ENCODE results near the gene SRGAP1. TPM values are rescaled to one million over a fixed set of nuclear protein-coding genes. Genes with fewer than 3 reads are reported as not detected.

The SRGAP1 gene
- total RNA-seq (2012; rRNA removed) (10.0 and 14.4 TPM in 2 replicates), polyA plus RNA-seq (2012; rRNA removed) (10.2 and 11.0 TPM in 2 replicates), Bru-seq, nascent RNA (percentile 97 among the genes with signal in this experiment), BruChase-seq, experiment 1, labeled RNA remaining after a 6-hour chase (percentile 89 among the genes with signal in this experiment), BruChase-seq, experiment 2, labeled RNA remaining after a 2-hour chase (percentile 93 among the genes with signal in this experiment)
- polyA plus RNA-seq (2012; cell fraction: cytosol; rRNA removed) = 3.7 and 5.3 TPM in 2 replicates
- polyA plus RNA-seq (2012; cell fraction: nucleus; rRNA removed; ENCODE audit: low replicate concordance) = 29.1 and 33.8 TPM in 2 replicates
- long read RNA-seq, full-length matches to known transcripts = 4 of 65 reads
- long read RNA-seq, partial matches to known transcripts = 39 of 65 reads
- long read RNA-seq, other reads (novel, unspliced or antisense) = 22 of 65 reads

- Histone ChIP-seq H3K18ac (ENCODE audit: low read depth, low read length) (peak within 1 kb of the TSS; percentile 100), H3K4ac (ENCODE audit: low read depth, low read length) (peak within 1 kb of the TSS; percentile 85), H3K9ac (ENCODE audit: low read depth, low read length) (peak within 1 kb of the TSS; percentile 100), H3K23ac (ENCODE audit: low read depth, low read length) (peak within 1 kb of the TSS; percentile 92), H3K27ac (ENCODE audit: insufficient read depth, low read length) (peak within 1 kb of the TSS; percentile 99), H4K8ac (ENCODE audit: low read depth in 2 of 2, low read length in 2 of 2) (peak within 1 kb of the TSS; percentile 81 to 92), H3K79me1 (ENCODE audit: low read depth in 1 of 2, low read length in 2 of 2) (peaks cover 0 to 15% of the 10 kb centered on the region in 2 experiments; a peak in 2 of 4 replicates), H4K91ac (ENCODE audit: insufficient read depth, low read depth, low read length) (peak within 1 kb of the TSS; percentile 98), H3K27me3 (ENCODE audit: control insufficient read depth, insufficient read depth, low read length) (no peaks in the 10 kb centered on the region), H2BK5ac (ENCODE audit: low read depth, low read length, poor library complexity, severe bottlenecking) (peak within 1 kb of the TSS; percentile 96), H3K4me3 (ENCODE audit: insufficient read depth, low read depth, low read length) (peak within 1 kb of the TSS; percentile 99), H3K14ac (replicated peaks; ENCODE audit: low read depth, low read length) (peak within 1 kb of the TSS; percentile 97), H2AK9ac (replicated peaks; ENCODE audit: low read depth, low read length, poor library complexity) (peak within 1 kb of the TSS; percentile 92), H3K4me2 (ENCODE audit: low read depth, low read length) (peak within 1 kb of the TSS; percentile 74), H3K9me3 (ENCODE audit: control insufficient read depth, insufficient read depth, low read length) (no peaks in the 10 kb centered on the region), H4K5ac (ENCODE audit: low read depth, low read length) (peak within 1 kb of the TSS; percentile 98), H3K56ac (ENCODE audit: extremely low read depth, insufficient read depth, low read length) (peak within 1 kb of the TSS; percentile 100), H2AFZ (replicated peaks; ENCODE audit: low read length, poor library complexity) (peak within 1 kb of the TSS; percentile 96), H2AK5ac (ENCODE audit: low read depth, low read length) (peak within 1 kb of the TSS; percentile 89), H3K36me3 (ENCODE audit: control insufficient read depth, insufficient read depth, low read length) (peaks cover 3% of the 10 kb centered on the region; the same call in 1 of the 2 replicates), H2BK15ac (ENCODE audit: low read depth, low read length) (peak within 1 kb of the TSS; percentile 78), H3K4me1 (ENCODE audit: control insufficient read depth, insufficient read depth, low read length) (peaks cover 7% of the 10 kb centered on the region), H4K20me1 (ENCODE audit: insufficient read depth, low read length) (peaks cover 24% of the 10 kb centered on the region), H3K9me1 (ENCODE audit: insufficient read depth, low read length) (peaks cover 11% of the 10 kb centered on the region), H2BK20ac (ENCODE audit: low read depth, low read length) (peak within 1 kb of the TSS; percentile 81), H2BK120ac (ENCODE audit: low read depth, low read length) (peak within 1 kb of the TSS; percentile 85)
- peak; percentile 73 for DNase-seq
- TF ChIP-seq MXI1 (IDR thresholded peaks at IDR 0.05; ENCODE audit: borderline replicate concordance, low read depth, low read length) (no peak), MAZ (IDR thresholded peaks at IDR 0.05; ENCODE audit: borderline replicate concordance, low read depth, low read length) (peak; percentile 35; the same call in 1 of the 2 replicates), SMC3 (IDR thresholded peaks at IDR 0.05; ENCODE audit: low read depth, low read length) (peak; percentile 36), RFX5 (IDR thresholded peaks at IDR 0.05; ENCODE audit: low read depth, low read length) (no peak), RAD21 (IDR thresholded peaks at IDR 0.05; ENCODE audit: low read length) (peak; percentile 37; the same call in 1 of the 2 replicates), CEBPB (IDR thresholded peaks at IDR 0.05; ENCODE audit: low read depth, low read length) (no peak), POLR2A (IDR thresholded peaks at IDR 0.05; ENCODE audit: low read depth, low read length) (peak; percentile 10; the same call in 1 of the 2 replicates), FOS (IDR thresholded peaks at IDR 0.05; ENCODE audit: low read depth, low read length) (no peak)
- TF ChIP-seq, protein P1, sequence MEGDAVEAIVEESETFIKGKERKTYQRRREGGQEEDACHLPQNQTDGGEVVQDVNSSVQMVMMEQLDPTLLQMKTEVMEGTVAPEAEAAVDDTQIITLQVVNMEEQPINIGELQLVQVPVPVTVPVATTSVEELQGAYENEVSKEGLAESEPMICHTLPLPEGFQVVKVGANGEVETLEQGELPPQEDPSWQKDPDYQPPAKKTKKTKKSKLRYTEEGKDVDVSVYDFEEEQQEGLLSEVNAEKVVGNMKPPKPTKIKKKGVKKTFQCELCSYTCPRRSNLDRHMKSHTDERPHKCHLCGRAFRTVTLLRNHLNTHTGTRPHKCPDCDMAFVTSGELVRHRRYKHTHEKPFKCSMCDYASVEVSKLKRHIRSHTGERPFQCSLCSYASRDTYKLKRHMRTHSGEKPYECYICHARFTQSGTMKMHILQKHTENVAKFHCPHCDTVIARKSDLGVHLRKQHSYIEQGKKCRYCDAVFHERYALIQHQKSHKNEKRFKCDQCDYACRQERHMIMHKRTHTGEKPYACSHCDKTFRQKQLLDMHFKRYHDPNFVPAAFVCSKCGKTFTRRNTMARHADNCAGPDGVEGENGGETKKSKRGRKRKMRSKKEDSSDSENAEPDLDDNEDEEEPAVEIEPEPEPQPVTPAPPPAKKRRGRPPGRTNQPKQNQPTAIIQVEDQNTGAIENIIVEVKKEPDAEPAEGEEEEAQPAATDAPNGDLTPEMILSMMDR (conservative IDR thresholded peaks at IDR 0.05; ENCODE audit: low read depth, low read length) = 0 out of 2 replicates have a peak, but pooled peaks have one; percentile 15
- POLR2A ChIA-PET (ENCODE audit: unreplicated experiment) = interaction anchor here (0.5 to 0.7 kb wide), 3 partner anchors 77 to 388 kb away, joined by 3 to 6 read pairs (median 4); no protein-coding TSS in a partner anchor
- WGBS, 2 experiments (ENCODE audit: extremely low coverage in 2 of 2, insufficient read length in 1 of 2) = 3% methylated on average over 15 of the region's 52 CpGs; no CpG with 5 or more reads in 1 of the 2 experiments
- CTCF ChIA-PET = interaction anchor here (0.5 to 1.5 kb wide), 11 partner anchors 18 to 410 kb away, joined by 3 to 7 read pairs (median 4); no protein-coding TSS in a partner anchor
- TSS peak; percentile 44 for BruUV-seq (replicated peaks)
- in situ Hi-C loops (cut with MboI; ENCODE audit: low sequenced_read_pairs) (loop anchor here (5.0 to 10.0 kb wide), 2 partner anchors 150 to 413 kb away; no protein-coding TSS in a partner anchor), intact Hi-C loops (cut with micrococcal nuclease) (loop anchor here (1.0 to 5.0 kb wide), 4 partner anchors 74 to 412 kb away; no protein-coding TSS in a partner anchor), dilution Hi-C loops (cut with HindIII; ENCODE audit: low sequenced_read_pairs, unreplicated experiment) (loop anchor here (25.0 kb wide), 1 partner anchor 418 kb away; no protein-coding TSS in a partner anchor)
- ATAC-seq (ENCODE audit: low read depth) = peak; percentile 21
Observed at GRCh38 chr12:63844391-63845341, at the start of gene SRGAP1. SRGAP1 (plus strand) TSS chr12:63844700; CDS start chr12:63844817, 117 bp downstream.
